Measurements from ENCODE around the gene HEBP2.

The HEBP2 gene

GRCh38 chr6:138455746-138456400, 51.9 kb downstream of the HEBP2 start:
- peak; percentile 61 for DNase-seq

GRCh38 chr6:138456401-138456790, 52.4 kb downstream of the HEBP2 start:
- DNase-seq = peak; percentile 6

- DNase-seq = no peak
Observed at GRCh38 chr6:138461647-138462046, 57.6 kb downstream of the HEBP2 start.

- DNase-seq = no peak
Observed at GRCh38 chr6:138464085-138464484, 60.1 kb downstream of the HEBP2 start.

GRCh38 chr6:138465007-138465645, 61.1 kb downstream of the HEBP2 start:
- DNase-seq = no peak

- DNase-seq = no peak
Observed at GRCh38 chr6:138467901-138468300, 63.9 kb downstream of the HEBP2 start.

- no peak for DNase-seq
Observed at GRCh38 chr6:138468320-138469015, 64.4 kb downstream of the HEBP2 start.
